Renal cortex interstitium (tissue), 15 donors: ENCODE results near the gene ADORA2B. TPM values are rescaled to one million over a fixed set of nuclear protein-coding genes. Genes with fewer than 3 reads are reported as not detected.
"Not testable (repeated sequence)": the region's sequence is repeated elsewhere in the genome, so short reads cannot be mapped to it uniquely, and the experiment has no call there.

Experiments
- DNase-seq, 11 donors: peaks; one replicate each; pipeline ENCODE4 v3.0.0-alpha.2; 2013; ENCODE audit warnings: low read depth in 9 of 11, low spot score in 4 of 11; ENCODE audit errors: extremely low read depth in 1 of 11
- long read RNA-seq, 16 experiments: transcript quantifications; one replicate each; lab custom pipeline, GENCODE V29; 2026
- polyA plus RNA-seq, 3 donors: library from polyadenylated mRNA; unstranded; fragments of 120-200 nt; gene quantifications; one replicate each; pipeline ENCODE4 v1.2.1, GENCODE V29; 2013; ENCODE audit not compliant: insufficient read length in 3 of 3

ADORA2B gene
- polyA plus RNA-seq: 1 to 10 TPM; 1.3 to 7.3 (median 5.1) TPM
- long read RNA-seq, donor 1: 0 reads
- long read RNA-seq, donor 2: 0 reads
- long read RNA-seq, donor 3, partial matches to known transcripts: 40 of 41 reads
- long read RNA-seq, donor 3, other reads (novel, unspliced or antisense): 0 of 41 reads
- long read RNA-seq, donor 4, partial matches to known transcripts: 6 of 17 reads
- long read RNA-seq, donor 4, other reads (novel, unspliced or antisense): 9 of 17 reads
- long read RNA-seq, donor 5: 0 reads
- long read RNA-seq, donor 6: 0 reads
- long read RNA-seq, donor 7, partial matches to known transcripts: 0 of 2 reads
- long read RNA-seq, donor 7, other reads (novel, unspliced or antisense): 0 of 2 reads
- long read RNA-seq, donor 8: 0 reads
- long read RNA-seq, donor 9: 0 reads
- long read RNA-seq, donor 10, partial matches to known transcripts: 0 of 4 reads
- long read RNA-seq, donor 10, other reads (novel, unspliced or antisense): 0 of 4 reads
- long read RNA-seq, donor 11, partial matches to known transcripts: 0 of 3 reads
- long read RNA-seq, donor 11, other reads (novel, unspliced or antisense): 0 of 3 reads
- long read RNA-seq, donor 12, partial matches to known transcripts: 0 of 4 reads
- long read RNA-seq, donor 12, other reads (novel, unspliced or antisense): 0 of 4 reads
- long read RNA-seq, donor 13: 0 reads
- long read RNA-seq, donor 14, partial matches to known transcripts: 0 of 1 reads
- long read RNA-seq, donor 14, other reads (novel, unspliced or antisense): 0 of 1 reads
- long read RNA-seq, donor 15, partial matches to known transcripts: 0 of 1 reads
- long read RNA-seq, donor 15, other reads (novel, unspliced or antisense): 0 of 1 reads
- long read RNA-seq, donor 16, transcript ADORA2B-202 (1 exons, 1,875 nt): major isoform, 18 of 18 reads
- long read RNA-seq, donor 16, partial matches to known transcripts: 0 of 18 reads
- long read RNA-seq, donor 16, other reads (novel, unspliced or antisense): 0 of 18 reads

DNA sequence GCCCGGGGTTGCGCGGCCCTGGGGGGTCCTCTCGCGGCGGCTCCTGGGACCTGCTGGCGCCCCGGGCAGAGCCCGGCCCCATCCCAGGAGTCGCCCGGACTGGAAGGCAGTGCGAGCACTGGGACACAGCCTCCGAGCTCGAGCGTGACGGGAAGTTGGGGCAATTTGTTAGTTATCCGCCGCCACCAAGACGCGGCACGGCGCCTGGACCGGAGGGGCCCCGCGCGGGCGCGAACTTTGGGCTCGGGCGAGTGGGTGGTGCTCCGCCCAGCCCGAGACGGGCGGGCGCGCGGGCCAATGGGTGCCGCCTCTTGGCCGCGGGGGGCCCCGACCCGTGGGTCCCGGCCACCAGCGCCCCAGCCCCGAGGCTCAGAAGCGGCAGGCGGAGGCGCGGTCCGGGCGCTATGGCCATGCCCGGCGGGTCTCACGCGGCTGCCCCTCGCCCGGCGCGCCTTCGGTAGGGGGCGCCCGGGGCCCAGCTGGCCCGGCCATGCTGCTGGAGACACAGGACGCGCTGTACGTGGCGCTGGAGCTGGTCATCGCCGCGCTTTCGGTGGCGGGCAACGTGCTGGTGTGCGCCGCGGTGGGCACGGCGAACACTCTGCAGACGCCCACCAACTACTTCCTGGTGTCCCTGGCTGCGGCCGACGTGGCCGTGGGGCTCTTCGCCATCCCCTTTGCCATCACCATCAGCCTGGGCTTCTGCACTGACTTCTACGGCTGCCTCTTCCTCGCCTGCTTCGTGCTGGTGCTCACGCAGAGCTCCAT, at the start of gene ADORA2B:
Gene ADORA2B, plus strand, starts transcription at position 372 of the 768 bp plus-strand sequence. Its CDS starts 119 bp downstream, at position 491.
- peak in 5 of 11 donors; percentile 29 to 57 (median 55) for DNase-seq

DNA sequence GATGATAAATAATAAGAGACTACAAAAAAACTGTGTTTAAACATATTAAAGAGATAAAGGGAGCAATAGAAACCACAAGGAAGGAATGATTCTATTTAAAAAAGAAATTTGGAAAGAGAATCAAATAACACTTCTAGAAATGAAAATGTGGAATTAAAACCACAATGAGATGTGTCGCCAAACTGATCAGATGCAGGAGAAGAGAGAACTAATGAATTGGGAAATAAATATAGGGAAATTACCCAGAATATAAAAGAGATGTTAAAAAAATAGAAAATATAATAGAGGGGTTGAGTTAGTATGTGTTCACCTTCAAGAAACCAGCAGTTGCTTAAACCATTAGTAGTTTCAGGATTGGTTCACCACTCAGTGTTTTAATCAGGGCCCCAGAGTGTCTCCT, 48.7 kb upstream of the ADORA2B start:
- no peak for DNase-seq

- no peak for DNase-seq
Observed at GRCh38 chr17:15896834-15897233, 48.1 kb upstream of the ADORA2B start.

DNA sequence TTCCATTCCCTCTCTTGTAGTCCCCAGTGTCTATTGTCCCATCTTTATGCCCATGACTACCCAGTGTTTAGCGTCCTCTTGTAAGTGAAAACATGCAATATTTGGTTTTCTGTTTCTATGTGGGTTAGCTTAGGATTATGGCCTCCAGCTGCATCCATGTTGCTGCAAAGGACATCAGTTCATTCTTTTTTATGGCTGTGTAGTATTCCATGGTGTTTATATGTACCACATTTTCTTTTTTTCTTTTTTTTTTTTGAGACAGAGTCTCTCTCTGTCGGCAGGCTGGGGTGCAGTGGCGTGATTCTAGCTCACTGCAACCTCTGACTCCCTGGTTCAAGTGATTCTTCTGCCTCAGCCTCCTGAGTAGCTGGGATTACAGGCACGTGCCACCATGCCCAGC, 45.3 kb upstream of the ADORA2B start:
- DNase-seq: not testable (repeated sequence)

- DNase-seq: no peak
Observed at GRCh38 chr17:15900871-15901270, 44.1 kb upstream of the ADORA2B start.

GRCh38 chr17:15905236-15905635, 39.7 kb upstream of the ADORA2B start:
- not testable (repeated sequence) for DNase-seq

- no peak for DNase-seq
Observed at GRCh38 chr17:15907290-15907689, 37.6 kb upstream of the ADORA2B start.

DNA sequence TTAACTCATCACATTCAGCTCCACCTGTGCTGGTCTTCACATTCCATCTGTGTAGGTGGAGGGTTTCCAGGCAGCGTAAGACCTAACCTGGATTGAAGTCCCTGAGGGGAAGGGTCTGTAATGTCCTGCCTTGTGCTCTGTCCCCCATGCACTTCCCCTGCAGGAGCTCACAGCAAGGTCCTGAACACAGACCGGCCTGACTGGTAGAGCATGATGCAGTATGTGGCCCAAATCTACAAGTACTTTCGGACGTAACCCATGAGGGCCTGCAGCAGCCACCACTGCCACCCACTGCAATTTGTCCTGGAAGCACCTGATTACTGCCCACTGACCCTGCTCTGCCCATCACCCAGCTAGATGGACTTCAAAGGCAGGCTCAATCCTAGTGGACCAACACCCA, 36.6 kb upstream of the ADORA2B start:
- no peak for DNase-seq

DNA sequence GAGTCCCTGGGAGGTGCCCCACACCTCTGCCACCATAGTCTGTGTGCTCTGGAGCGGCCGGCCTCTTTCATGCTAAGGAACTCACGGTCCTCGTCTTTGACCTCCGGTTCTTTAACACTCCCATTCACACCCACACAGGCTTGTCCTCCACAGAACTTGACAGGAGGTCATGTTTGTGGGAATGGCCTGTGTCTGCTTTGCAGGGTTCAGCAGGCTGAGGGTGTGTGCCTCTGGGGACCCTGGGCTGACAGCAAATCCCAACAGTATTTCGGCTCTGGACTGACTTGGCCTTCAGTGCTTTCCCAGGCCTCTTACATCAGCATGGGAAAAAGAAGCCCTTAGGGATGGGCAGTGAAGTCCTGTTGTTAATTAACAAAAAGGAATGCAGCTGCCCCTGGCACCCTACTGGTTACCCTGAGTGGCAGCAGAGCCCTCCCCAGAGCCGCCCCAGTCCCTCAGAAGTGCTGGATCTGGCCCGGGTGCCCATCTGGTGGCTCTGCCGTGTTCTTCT, 35.4 kb upstream of the ADORA2B start:
- no peak for DNase-seq

- no peak for DNase-seq
Observed at GRCh38 chr17:15910791-15911190, 34.1 kb upstream of the ADORA2B start.

DNA sequence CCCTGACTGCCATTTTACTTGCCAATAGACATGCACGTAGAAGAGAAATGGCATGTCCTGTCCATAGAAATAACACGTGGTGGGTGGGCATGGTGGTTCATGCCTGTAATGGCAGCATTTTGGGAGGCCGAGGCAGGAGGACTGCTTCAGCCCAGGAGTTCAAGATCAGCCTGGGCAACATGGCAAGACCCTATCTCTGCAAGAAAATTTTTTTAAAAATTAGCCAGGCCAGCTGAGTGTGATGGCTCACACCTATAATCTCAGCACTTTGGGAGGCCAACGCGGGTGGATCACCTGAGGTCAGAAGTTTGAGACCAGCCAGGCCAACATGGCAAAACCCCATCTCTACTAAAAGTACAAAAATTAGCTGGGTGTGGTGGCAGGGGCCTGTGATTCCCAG, 33.2 kb upstream of the ADORA2B start:
- not testable (repeated sequence) for DNase-seq

GRCh38 chr17:15912416-15912955, 32.4 kb upstream of the ADORA2B start:
- no peak for DNase-seq

DNA sequence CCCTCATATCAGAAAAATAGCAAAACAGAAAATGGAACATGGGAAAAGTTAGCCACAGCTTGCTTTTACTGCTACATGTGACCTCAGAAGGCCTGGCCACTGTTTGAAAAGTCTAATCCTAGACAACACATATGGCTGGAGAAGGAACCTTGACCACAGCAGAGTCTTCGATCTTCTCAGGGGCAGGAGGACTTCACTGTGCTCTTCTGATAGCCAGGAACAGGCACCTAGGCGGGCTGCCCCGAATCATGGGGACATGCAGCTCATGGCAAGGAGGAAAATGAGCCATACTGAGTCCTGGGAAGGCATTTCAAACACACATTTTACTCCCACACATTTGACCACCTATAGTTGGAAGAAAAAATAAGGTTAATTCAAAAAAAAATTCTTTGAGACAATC, 31.1 kb upstream of the ADORA2B start:
- no peak for DNase-seq

DNA sequence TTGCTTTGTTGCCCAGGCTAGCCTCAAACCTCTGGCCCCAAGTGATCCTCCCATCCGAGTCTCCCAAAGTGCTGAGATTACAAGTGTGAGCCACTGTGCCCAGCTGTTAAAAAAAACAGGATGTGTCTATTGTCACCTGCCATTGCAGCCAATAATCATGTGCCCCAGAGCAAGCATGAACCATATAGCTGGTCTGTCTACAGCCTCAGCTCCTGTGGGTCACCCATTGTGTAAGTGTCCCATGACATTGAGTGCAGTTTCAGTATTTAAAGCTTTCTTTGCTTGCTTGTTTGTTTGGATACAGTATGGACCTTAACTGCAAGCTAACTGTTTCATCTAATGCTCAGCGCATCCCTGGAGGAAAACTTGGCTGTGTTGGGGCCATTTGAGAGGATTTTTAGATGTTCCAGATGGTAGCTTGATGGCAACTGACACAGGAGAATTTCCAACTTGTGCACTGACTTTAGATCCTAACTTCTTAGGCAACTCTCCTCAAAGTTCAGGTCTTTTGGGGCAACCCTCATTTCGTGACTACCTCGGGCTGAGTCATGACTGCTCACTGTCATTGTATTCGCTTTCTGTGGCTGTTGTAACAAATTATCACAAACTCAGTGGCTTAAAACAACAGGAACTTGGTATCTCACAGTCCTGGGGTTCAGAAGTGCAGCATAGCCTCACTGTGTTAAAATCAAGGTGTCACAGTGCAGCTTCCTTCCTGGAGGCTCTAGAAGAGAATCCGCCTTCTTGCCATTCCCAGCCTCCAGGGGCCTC, 30.3 kb upstream of the ADORA2B start:
- DNase-seq: no peak

GRCh38 chr17:15915961-15916360, 29.0 kb upstream of the ADORA2B start:
- no peak for DNase-seq

GRCh38 chr17:15917021-15917437, 27.9 kb upstream of the ADORA2B start:
- DNase-seq: no peak

DNA sequence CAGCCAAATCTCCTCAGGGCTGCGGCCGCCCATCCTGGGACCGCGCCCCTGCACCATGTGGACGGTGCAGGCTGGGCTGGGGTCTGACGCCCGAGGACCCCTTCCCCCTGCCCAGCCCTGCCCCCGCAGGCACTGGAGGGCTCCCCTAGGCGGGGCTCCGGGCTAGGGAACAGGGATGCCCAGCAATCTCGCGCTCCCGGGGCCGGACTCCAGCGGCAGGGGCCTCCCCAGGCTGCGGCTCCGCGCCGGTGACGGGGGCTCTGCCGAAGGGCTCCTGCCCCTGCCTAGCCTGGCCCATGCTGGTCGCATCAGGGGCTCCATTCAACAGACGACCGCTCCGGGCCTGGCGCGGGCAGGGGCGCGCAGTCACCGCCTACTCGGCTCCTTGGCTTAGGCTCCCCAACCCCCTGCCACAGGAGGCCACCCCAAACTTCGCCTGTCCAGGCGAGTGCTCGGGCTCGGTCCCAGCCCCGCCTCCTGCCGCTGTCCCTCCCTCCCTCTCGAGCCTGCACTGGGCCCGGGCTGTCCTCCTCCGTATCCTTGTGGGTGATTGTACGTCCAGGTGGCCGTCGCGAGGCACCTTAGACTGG, 27.4 kb upstream of the ADORA2B start:
- DNase-seq: no peak
